ENCODE results near the gene ABCD1.
"Not testable (repeated sequence)": the region's sequence is repeated elsewhere in the genome, so short reads cannot be mapped to it uniquely, and the experiment has no call there.

GRCh38 chrX:153683486-153683885 lies 41.2 kb upstream of the ABCD1 start:
- TF ChIP-seq CTCF, POLR2A (IDR thresholded peaks at IDR 0.05): not testable (repeated sequence)

Measured in ovary (tissue), 3 donors.